ENCODE measurements around the gene GHR. TPM values are rescaled to one million over a fixed set of nuclear protein-coding genes. Genes with fewer than 3 reads are reported as not detected.

GHR gene
- total and polyA plus RNA-seq, 3 donors from 2014 or later: 3.3 to 4.7 (median 3.7) TPM

- no peak overlapping the region for H3K4me3 ChIP-seq
- DNase-seq: no peak
- no peaks in the 10 kb centered on the region for H3K9me3 ChIP-seq
- no peak overlapping the region for H3K27ac ChIP-seq
- H3K27me3 ChIP-seq: no peaks in the 10 kb centered on the region
- no peaks in the 10 kb centered on the region for H3K36me3 ChIP-seq (ENCODE audit: low read depth, missing control alignments)
- H3K4me1 ChIP-seq: no peaks in the 10 kb centered on the region
- intact Hi-C loops (cut with DNase I; ENCODE audit: low total_unique reads): no loop called here
- TF ChIP-seq CTCF (IDR thresholded peaks at IDR 0.05) (no peak), POLR2A (IDR thresholded peaks at IDR 0.05) (no peak)
Measured at GRCh38 chr5:42593591-42593990, 170.4 kb downstream of the GHR start.

- no peak overlapping the region for H3K27ac ChIP-seq
- H3K4me1 ChIP-seq: no peaks in the 10 kb centered on the region
- 82 to 84% methylated on average over 2 of the region's 2 CpGs for WGBS, 2 donors
- TF ChIP-seq POLR2A (IDR thresholded peaks at IDR 0.05) (no peak), CTCF (IDR thresholded peaks at IDR 0.05) (no peak)
- intact Hi-C loops (cut with DNase I; ENCODE audit: low total_unique reads): no loop called here
- H3K27me3 ChIP-seq: no peaks in the 10 kb centered on the region
- H3K36me3 ChIP-seq (ENCODE audit: low read depth, missing control alignments): no peaks in the 10 kb centered on the region
- DNase-seq: no peak
- no peak overlapping the region for H3K4me3 ChIP-seq
- no peaks in the 10 kb centered on the region for H3K9me3 ChIP-seq
Measured at GRCh38 chr5:42595597-42595996, 172.4 kb downstream of the GHR start.

- H3K4me3 ChIP-seq: no peak overlapping the region
- H3K4me1 ChIP-seq: no peaks in the 10 kb centered on the region
- intact Hi-C loops (cut with DNase I; ENCODE audit: low total_unique reads): no loop called here
- TF ChIP-seq POLR2A (IDR thresholded peaks at IDR 0.05) (no peak), CTCF (IDR thresholded peaks at IDR 0.05) (no peak)
- H3K36me3 ChIP-seq (ENCODE audit: low read depth, missing control alignments): no peaks in the 10 kb centered on the region
- H3K27ac ChIP-seq: no peak overlapping the region
- WGBS, 2 donors: 86 to 92% methylated on average over 1 of the region's 1 CpG
- no peak for DNase-seq
- no peaks in the 10 kb centered on the region for H3K9me3 ChIP-seq
- H3K27me3 ChIP-seq: no peaks in the 10 kb centered on the region
Measured at GRCh38 chr5:42596817-42597216, 173.6 kb downstream of the GHR start.

GRCh38 chr5:42597318-42597937, 174.2 kb downstream of the GHR start:
- intact Hi-C loops (cut with DNase I; ENCODE audit: low total_unique reads): no loop called here
- 83 to 88% methylated on average over 4 of the region's 4 CpGs for WGBS, 2 donors
- no peaks in the 10 kb centered on the region for H3K4me1 ChIP-seq

More at GRCh38 chr5:42597318-42597937, 174.2 kb downstream of the GHR start:
- no peaks in the 10 kb centered on the region for H3K27me3 ChIP-seq
- TF ChIP-seq POLR2A (IDR thresholded peaks at IDR 0.05): no peak
- TF ChIP-seq CTCF (IDR thresholded peaks at IDR 0.05): no peak
- H3K9me3 ChIP-seq: no peaks in the 10 kb centered on the region
- no peaks in the 10 kb centered on the region for H3K36me3 ChIP-seq (ENCODE audit: low read depth, missing control alignments)
- H3K27ac ChIP-seq: no peak overlapping the region
- no peak for DNase-seq
- no peak overlapping the region for H3K4me3 ChIP-seq
